Measurements from ENCODE around the gene CNBP. TPM values are rescaled to one million over a fixed set of nuclear protein-coding genes. Genes with fewer than 3 reads are reported as not detected.
A peak's percentile ranks its signal among the peaks of the same experiment; 100 is the strongest.

The CNBP gene
- total and polyA plus RNA-seq, 2 of the 13 experiments (the other 11 are each of a cell fraction or from before 2014, with no cell fraction given), result 282 to 354 TPM

DNA sequence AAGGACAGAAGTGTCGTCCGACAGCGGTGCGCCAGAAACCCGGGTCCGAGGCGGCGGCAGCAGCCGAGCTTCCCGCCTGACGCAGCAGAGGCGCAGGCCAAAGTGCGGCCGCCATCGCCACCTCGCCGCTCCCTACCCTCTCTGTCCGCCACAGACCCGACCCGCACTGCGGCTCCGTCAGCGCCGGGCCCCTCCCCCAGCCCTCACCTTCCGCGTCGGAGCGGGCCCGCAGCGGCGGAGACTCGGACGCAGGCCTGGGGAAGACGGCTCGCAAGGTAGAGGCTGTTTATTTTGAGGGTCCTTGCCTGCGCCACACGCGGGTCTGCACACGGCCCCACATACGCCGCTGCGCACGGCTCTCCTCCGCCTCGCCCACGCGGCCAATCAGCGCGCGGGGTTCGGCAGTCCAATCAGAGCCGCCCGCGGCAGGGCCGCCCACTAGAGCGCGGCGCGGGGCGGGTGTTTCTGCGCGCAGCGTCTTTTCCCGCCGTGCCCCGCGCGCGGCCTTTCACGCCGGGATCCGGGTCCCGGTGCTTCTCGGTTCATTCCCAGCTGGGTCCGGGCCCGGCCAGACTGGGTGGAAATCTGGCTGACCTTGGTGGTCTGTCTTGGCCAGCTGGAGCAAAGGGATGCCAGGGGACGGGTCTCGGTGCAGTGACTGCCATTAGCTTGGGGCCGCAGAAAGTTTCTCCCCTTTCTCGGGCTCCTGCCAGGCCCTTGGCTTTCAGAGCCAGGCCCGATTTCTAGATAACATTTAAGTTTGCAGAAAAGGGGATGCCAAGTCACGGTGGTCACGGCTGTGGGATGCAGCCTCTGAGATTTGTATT is at the start of gene CNBP (continued):
- TF ChIP-seq PAXIP1 (CRISPR knock-in tag; conservative IDR thresholded peaks at IDR 0.05), result peak; percentile 16; the same call in 1 of the 2 replicates
- peak; percentile 55 for TF ChIP-seq SRSF1 (optimal IDR thresholded peaks at IDR 0.05; ENCODE audit: low read depth, low read length)
- TF ChIP-seq, protein P1, sequence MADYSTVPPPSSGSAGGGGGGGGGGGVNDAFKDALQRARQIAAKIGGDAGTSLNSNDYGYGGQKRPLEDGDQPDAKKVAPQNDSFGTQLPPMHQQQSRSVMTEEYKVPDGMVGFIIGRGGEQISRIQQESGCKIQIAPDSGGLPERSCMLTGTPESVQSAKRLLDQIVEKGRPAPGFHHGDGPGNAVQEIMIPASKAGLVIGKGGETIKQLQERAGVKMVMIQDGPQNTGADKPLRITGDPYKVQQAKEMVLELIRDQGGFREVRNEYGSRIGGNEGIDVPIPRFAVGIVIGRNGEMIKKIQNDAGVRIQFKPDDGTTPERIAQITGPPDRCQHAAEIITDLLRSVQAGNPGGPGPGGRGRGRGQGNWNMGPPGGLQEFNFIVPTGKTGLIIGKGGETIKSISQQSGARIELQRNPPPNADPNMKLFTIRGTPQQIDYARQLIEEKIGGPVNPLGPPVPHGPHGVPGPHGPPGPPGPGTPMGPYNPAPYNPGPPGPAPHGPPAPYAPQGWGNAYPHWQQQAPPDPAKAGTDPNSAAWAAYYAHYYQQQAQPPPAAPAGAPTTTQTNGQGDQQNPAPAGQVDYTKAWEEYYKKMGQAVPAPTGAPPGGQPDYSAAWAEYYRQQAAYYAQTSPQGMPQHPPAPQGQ (CRISPR knock-in tag; IDR thresholded peaks at IDR 0.05; ENCODE audit: borderline replicate concordance), result 0 out of 2 replicates have a peak, but pooled peaks have one; percentile 34
- 0 out of 2 replicates have a peak, but pooled peaks have one; percentile 54 for TF ChIP-seq ATAD3A (CRISPR knock-in tag; IDR thresholded peaks at IDR 0.05)
- TF ChIP-seq KDM1A (CRISPR knock-in tag; IDR thresholded peaks at IDR 0.05), result no peak
- TF ChIP-seq, protein P2, sequence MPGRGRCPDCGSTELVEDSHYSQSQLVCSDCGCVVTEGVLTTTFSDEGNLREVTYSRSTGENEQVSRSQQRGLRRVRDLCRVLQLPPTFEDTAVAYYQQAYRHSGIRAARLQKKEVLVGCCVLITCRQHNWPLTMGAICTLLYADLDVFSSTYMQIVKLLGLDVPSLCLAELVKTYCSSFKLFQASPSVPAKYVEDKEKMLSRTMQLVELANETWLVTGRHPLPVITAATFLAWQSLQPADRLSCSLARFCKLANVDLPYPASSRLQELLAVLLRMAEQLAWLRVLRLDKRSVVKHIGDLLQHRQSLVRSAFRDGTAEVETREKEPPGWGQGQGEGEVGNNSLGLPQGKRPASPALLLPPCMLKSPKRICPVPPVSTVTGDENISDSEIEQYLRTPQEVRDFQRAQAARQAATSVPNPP (CRISPR knock-in tag; IDR thresholded peaks at IDR 0.05), result 0 out of 2 replicates have a peak, but pooled peaks have one; percentile 24
- no peak; the same call in 1 of the 2 replicates for TF ChIP-seq SNAPC2 (CRISPR knock-in tag; IDR thresholded peaks at IDR 0.05)
- TF ChIP-seq ZSCAN20 (CRISPR knock-in tag; IDR thresholded peaks at IDR 0.05; ENCODE audit: borderline replicate concordance), result 0 out of 2 replicates have a peak, but pooled peaks have one; percentile 49
- TF ChIP-seq, protein P3, sequence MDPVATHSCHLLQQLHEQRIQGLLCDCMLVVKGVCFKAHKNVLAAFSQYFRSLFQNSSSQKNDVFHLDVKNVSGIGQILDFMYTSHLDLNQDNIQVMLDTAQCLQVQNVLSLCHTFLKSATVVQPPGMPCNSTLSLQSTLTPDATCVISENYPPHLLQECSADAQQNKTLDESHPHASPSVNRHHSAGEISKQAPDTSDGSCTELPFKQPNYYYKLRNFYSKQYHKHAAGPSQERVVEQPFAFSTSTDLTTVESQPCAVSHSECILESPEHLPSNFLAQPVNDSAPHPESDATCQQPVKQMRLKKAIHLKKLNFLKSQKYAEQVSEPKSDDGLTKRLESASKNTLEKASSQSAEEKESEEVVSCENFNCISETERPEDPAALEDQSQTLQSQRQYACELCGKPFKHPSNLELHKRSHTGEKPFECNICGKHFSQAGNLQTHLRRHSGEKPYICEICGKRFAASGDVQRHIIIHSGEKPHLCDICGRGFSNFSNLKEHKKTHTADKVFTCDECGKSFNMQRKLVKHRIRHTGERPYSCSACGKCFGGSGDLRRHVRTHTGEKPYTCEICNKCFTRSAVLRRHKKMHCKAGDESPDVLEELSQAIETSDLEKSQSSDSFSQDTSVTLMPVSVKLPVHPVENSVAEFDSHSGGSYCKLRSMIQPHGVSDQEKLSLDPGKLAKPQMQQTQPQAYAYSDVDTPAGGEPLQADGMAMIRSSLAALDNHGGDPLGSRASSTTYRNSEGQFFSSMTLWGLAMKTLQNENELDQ (CRISPR knock-in tag; IDR thresholded peaks at IDR 0.05; ENCODE audit: borderline replicate concordance), result 0 out of 2 replicates have a peak, but pooled peaks have one; percentile 1
- TF ChIP-seq BCLAF1 (IDR thresholded peaks at IDR 0.05), result no peak
- no peak for TF ChIP-seq TRIM22 (IDR thresholded peaks at IDR 0.05)
- TF ChIP-seq MAF1 (CRISPR knock-in tag; IDR thresholded peaks at IDR 0.05; ENCODE audit: borderline replicate concordance), result peak; percentile 44; the same call in 1 of the 2 replicates
- TF ChIP-seq FOXO1 (CRISPR knock-in tag; IDR thresholded peaks at IDR 0.05), result peak; percentile 52

Data from HepG2 (cell line).